ENCODE results near the gene ANKUB1. TPM values are rescaled to one million over a fixed set of nuclear protein-coding genes. Genes with fewer than 3 reads are reported as not detected.

The ANKUB1 gene
- total RNA-seq, 1 donor from 2014 or later = 2.1 TPM

DNA sequence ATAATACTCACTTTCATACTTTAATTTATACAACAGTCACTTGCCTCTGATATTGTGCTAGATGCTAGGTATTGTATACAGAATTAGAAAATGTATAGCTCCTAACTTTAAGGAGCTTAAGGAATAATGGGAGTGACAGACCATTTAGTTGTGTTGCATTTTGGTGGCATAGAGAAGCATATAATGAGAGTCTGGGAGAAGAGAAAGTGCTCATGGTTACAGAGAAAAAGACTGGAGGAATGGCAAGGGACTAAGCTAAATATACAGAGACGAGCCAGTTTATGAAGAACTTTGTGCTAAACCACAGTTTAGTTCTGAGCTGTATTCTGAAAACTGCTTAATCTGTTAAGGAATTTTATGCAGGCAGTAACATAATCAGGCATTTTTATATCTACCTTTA, 27.1 kb upstream of the ANKUB1 start:
- DNase-seq (ENCODE audit: low read depth) (no peak), FAIRE-seq (no peak)
- Histone ChIP-seq H3K36me3 (ENCODE audit: control insufficient read depth, insufficient read depth, low read length) (no peaks in the 10 kb centered on the region), H3K27me3 (ENCODE audit: control insufficient read depth, insufficient read depth, low read length) (no peaks in the 10 kb centered on the region), H3K4me3 (ENCODE audit: low read depth, low read length) (no peak overlapping the region)
- TF ChIP-seq, protein P1, sequence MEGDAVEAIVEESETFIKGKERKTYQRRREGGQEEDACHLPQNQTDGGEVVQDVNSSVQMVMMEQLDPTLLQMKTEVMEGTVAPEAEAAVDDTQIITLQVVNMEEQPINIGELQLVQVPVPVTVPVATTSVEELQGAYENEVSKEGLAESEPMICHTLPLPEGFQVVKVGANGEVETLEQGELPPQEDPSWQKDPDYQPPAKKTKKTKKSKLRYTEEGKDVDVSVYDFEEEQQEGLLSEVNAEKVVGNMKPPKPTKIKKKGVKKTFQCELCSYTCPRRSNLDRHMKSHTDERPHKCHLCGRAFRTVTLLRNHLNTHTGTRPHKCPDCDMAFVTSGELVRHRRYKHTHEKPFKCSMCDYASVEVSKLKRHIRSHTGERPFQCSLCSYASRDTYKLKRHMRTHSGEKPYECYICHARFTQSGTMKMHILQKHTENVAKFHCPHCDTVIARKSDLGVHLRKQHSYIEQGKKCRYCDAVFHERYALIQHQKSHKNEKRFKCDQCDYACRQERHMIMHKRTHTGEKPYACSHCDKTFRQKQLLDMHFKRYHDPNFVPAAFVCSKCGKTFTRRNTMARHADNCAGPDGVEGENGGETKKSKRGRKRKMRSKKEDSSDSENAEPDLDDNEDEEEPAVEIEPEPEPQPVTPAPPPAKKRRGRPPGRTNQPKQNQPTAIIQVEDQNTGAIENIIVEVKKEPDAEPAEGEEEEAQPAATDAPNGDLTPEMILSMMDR (IDR thresholded peaks at IDR 0.05; ENCODE audit: insufficient read depth, low read length, severe bottlenecking) = no peak

DNA sequence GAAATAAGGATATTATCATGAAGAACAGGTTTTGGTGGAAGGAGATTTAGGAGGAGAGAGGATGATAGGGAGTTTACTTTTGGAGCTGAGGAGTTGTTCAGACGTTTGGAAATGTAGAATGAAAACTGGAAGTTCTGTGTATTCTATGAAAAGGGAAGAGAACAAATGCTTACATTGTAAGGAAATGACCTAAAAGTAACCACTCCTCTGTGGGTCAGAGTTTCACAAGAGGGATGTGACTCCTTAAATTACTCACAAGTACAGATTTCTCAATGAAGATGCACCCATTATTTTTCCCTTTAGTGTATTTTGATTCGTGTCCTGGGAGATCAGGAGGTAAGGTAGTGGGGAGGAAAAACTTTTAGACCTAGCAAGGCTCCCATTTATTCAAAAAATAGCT, 24.6 kb upstream of the ANKUB1 start:
- Histone ChIP-seq H3K27me3 (ENCODE audit: control insufficient read depth, insufficient read depth, low read length) (no peaks in the 10 kb centered on the region), H3K36me3 (ENCODE audit: control insufficient read depth, insufficient read depth, low read length) (no peaks in the 10 kb centered on the region), H3K4me3 (ENCODE audit: low read depth, low read length) (no peak overlapping the region)
- peak; percentile 89 for DNase-seq (ENCODE audit: low read depth)
- FAIRE-seq = no peak
- TF ChIP-seq, protein P1 (IDR thresholded peaks at IDR 0.05; ENCODE audit: insufficient read depth, low read length, severe bottlenecking) = no peak

DNA sequence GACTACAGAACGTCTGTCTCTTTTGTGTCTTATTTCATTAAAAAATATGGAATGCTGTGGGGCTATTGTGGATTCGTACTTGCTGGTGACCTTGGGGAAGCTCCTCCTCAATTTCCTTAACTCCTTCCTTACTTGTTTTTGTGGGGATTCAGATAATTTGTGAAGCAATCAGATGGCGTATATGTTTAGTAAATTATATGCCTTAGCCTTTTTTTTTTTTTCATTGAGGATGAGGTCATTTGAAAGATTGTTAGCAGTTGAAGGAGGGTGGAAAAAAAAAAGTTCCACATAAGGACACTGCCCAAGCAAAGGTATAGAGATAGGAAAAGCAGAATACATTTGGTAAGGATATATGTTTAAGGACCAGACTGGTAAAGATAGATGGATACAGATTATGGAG, 24.0 kb upstream of the ANKUB1 start:
- TF ChIP-seq, protein P1 (IDR thresholded peaks at IDR 0.05; ENCODE audit: insufficient read depth, low read length, severe bottlenecking) = no peak
- DNase-seq (ENCODE audit: low read depth) (no peak), FAIRE-seq (no peak)
- Histone ChIP-seq H3K27me3 (ENCODE audit: control insufficient read depth, insufficient read depth, low read length) (no peaks in the 10 kb centered on the region), H3K36me3 (ENCODE audit: control insufficient read depth, insufficient read depth, low read length) (no peaks in the 10 kb centered on the region), H3K4me3 (ENCODE audit: low read depth, low read length) (no peak overlapping the region)

DNA sequence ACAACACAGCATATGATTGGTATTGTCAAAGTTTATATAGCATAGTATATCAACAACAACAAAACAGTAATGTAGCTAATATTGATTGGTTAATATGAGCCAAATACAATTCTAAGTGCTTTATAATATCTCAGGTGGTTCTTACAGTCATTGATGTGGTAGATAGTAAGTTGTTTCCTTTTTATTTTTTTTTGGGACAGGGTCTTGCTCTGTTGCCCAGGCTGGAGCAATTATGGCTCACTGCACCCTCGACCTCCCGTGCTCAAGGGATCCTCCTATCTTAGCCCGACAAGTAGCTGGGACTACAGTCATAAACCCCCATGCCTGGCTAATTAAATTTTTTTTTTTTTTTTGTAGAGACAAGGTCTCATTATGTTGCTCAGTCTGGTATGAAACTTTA, 23.4 kb upstream of the ANKUB1 start:
- H3K27me3 ChIP-seq (ENCODE audit: control insufficient read depth, insufficient read depth, low read length) = no peaks in the 10 kb centered on the region
- H3K36me3 ChIP-seq (ENCODE audit: control insufficient read depth, insufficient read depth, low read length) = no peaks in the 10 kb centered on the region
- DNase-seq (ENCODE audit: low read depth) = no peak
- H3K4me3 ChIP-seq (ENCODE audit: low read depth, low read length) = no peak overlapping the region
- TF ChIP-seq, protein P1 (IDR thresholded peaks at IDR 0.05; ENCODE audit: insufficient read depth, low read length, severe bottlenecking) = no peak
- no peak for FAIRE-seq

DNA sequence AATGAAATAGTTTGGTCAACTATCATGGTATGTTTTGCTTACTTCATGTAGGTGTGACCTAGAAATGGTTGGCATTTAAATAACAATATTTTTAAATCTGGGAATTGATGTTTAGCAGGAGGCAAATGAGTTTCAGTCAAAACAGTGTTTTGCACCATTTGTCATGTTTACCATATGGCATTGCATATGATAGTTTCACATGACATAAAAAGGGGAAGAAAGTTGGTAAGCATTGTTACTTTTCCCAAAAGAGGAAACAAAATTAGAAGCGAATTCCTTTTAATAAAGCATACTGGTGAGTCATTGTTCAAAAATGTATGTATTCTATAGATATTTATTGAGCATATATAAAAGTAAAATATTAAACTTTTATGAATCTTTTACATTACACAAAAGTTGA, 23.0 kb upstream of the ANKUB1 start:
- DNase-seq (ENCODE audit: low read depth) (no peak), FAIRE-seq (no peak)
- H3K27me3 ChIP-seq (ENCODE audit: control insufficient read depth, insufficient read depth, low read length) = no peaks in the 10 kb centered on the region
- H3K36me3 ChIP-seq (ENCODE audit: control insufficient read depth, insufficient read depth, low read length) = no peaks in the 10 kb centered on the region
- no peak overlapping the region for H3K4me3 ChIP-seq (ENCODE audit: low read depth, low read length)
- TF ChIP-seq, protein P1 (IDR thresholded peaks at IDR 0.05; ENCODE audit: insufficient read depth, low read length, severe bottlenecking) = no peak

Data from bronchial epithelial cell (primary cell).